DMS 273 treated with DMSO at 0.1 percent for 48 hours (cell line): ENCODE measurements around the gene PLCH1.
A peak's percentile ranks its signal among the peaks of the same experiment; 100 is the strongest.
"Not testable (repeated sequence)": the region's sequence is repeated elsewhere in the genome, so short reads cannot be mapped to it uniquely, and the experiment has no call there.

Experiments
- DNase-seq: peaks from one replicate; lab custom pipeline; 2025; lab: John Stamatoyannopoulos, UW

The PLCH1 gene

GRCh38 chr3:155416500-155417118 is 328.3 kb downstream of the PLCH1 start:
- no peak for DNase-seq

- no peak for DNase-seq
These were observed 332.0 kb downstream of the PLCH1 start for GRCh38 chr3:155412904-155413303.

- no peak for DNase-seq
These were observed 333.2 kb downstream of the PLCH1 start for GRCh38 chr3:155411500-155412223.

- no peak for DNase-seq
These were observed 335.5 kb downstream of the PLCH1 start for GRCh38 chr3:155409336-155409735.

- no peak for DNase-seq
These were observed 336.9 kb downstream of the PLCH1 start for GRCh38 chr3:155407971-155408370.

- DNase-seq: no peak
These were observed 337.5 kb downstream of the PLCH1 start for GRCh38 chr3:155407331-155407730.

GRCh38 chr3:155404486-155404885 is 340.4 kb downstream of the PLCH1 start:
- peak; percentile 83 for DNase-seq

- DNase-seq: no peak
These were observed 342.2 kb downstream of the PLCH1 start for GRCh38 chr3:155402656-155403055.

- DNase-seq: no peak
These were observed 346.8 kb downstream of the PLCH1 start for GRCh38 chr3:155398046-155398445.

GRCh38 chr3:155394896-155395295 is 350.0 kb downstream of the PLCH1 start:
- DNase-seq: not testable (repeated sequence)

GRCh38 chr3:155394240-155394639 is 350.6 kb downstream of the PLCH1 start:
- DNase-seq: no peak

GRCh38 chr3:155393316-155393715 is 351.6 kb downstream of the PLCH1 start:
- DNase-seq: no peak

- no peak for DNase-seq
These were observed 352.7 kb downstream of the PLCH1 start for GRCh38 chr3:155392138-155392537.

GRCh38 chr3:155391551-155391958 is 353.3 kb downstream of the PLCH1 start:
- DNase-seq: no peak

- no peak for DNase-seq
These were observed 353.8 kb downstream of the PLCH1 start for GRCh38 chr3:155391104-155391503.

GRCh38 chr3:155390351-155390750 is 354.5 kb downstream of the PLCH1 start:
- no peak for DNase-seq

- no peak for DNase-seq
These were observed 356.5 kb downstream of the PLCH1 start for GRCh38 chr3:155388417-155388816.

- no peak for DNase-seq
These were observed 357.3 kb downstream of the PLCH1 start for GRCh38 chr3:155387571-155387970.

GRCh38 chr3:155386919-155387318 is 358.0 kb downstream of the PLCH1 start:
- peak; percentile 89 for DNase-seq

GRCh38 chr3:155385896-155386625 is 358.8 kb downstream of the PLCH1 start:
- DNase-seq: no peak

GRCh38 chr3:155382396-155383042 is 362.4 kb downstream of the PLCH1 start:
- DNase-seq: peak; percentile 40

- no peak for DNase-seq
These were observed 367.0 kb downstream of the PLCH1 start for GRCh38 chr3:155377847-155378246.

GRCh38 chr3:155377071-155377470 is 367.8 kb downstream of the PLCH1 start:
- DNase-seq: no peak
